Vagina (tissue), 2 donors: Measurements from ENCODE around the gene TOMM20.

ENCODE experiments used
- POLR2A ChIP-seq, 2 donors: fragments of 450-650 bp; IDR thresholded peaks; one replicate each; pipeline ENCODE4 v1.6.1; 2017; ENCODE audit warnings: antibody characterized with exemption in 2 of 2, mild to moderate bottlenecking in 2 of 2, moderate library complexity in 2 of 2
- TF ChIP-seq, protein P1 (sequence below), 3 experiments: fragments of 450-650 bp in 2 of 3; fragments of 200-600 bp in 1 of 3; sonication (generic) in 1 of 3; IDR thresholded peaks; one replicate each; pipeline ENCODE4 v1.5.1; 2017 to 2019; ENCODE audit warnings: antibody characterized with exemption in 3 of 3, mild to moderate bottlenecking in 2 of 3, moderate library complexity in 2 of 3

DNA sequence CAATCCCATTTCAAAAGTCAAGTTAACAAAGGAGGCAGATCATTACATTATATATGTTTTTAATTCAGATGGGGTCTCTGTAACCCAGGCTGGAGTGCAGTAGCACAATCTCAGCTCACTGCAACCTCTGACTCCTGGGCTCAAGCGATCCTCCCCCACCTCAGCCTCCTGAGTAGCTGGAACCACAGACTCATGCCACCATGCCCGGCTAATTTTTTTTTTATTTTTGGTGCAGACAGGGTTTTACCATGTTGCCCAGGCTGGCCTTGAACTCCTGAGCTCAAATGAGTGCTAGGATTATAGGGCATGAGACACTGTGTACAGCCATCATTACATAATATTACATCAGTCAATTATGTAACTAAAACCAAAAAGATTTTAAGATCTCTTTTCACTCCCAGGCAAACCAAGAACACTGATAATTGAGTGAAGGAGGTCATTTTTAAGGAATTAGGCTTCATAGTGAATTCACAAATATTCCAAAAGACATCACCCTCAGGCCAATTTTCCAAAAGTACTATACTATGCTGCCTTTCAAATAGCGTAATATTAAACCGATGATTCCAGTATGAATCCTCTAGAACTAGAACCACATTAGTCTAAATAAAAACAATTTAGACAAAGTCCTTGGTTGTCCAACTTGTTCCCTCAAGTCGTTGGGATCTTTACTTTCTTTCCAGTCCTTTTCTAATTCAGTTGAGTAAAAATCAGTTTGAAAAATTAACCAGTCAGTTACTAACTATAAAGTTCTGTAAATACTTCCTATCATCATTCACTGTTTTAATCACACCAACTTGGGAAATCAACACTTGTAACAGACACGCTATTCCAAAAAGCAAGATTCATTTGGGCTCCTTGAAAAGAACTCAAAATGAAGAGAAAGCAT, 16.1 kb downstream of the TOMM20 start:
- TF ChIP-seq, protein P1, sequence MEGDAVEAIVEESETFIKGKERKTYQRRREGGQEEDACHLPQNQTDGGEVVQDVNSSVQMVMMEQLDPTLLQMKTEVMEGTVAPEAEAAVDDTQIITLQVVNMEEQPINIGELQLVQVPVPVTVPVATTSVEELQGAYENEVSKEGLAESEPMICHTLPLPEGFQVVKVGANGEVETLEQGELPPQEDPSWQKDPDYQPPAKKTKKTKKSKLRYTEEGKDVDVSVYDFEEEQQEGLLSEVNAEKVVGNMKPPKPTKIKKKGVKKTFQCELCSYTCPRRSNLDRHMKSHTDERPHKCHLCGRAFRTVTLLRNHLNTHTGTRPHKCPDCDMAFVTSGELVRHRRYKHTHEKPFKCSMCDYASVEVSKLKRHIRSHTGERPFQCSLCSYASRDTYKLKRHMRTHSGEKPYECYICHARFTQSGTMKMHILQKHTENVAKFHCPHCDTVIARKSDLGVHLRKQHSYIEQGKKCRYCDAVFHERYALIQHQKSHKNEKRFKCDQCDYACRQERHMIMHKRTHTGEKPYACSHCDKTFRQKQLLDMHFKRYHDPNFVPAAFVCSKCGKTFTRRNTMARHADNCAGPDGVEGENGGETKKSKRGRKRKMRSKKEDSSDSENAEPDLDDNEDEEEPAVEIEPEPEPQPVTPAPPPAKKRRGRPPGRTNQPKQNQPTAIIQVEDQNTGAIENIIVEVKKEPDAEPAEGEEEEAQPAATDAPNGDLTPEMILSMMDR (IDR thresholded peaks at IDR 0.05) = no peak
- TF ChIP-seq POLR2A (IDR thresholded peaks at IDR 0.05) = no peak
